CD4-positive, alpha-beta T cell treated with Interleukin-10 for 1 hour (primary cell): Measurements from ENCODE around the gene ABCC11.

ENCODE experiments used
- DNase-seq: peaks from one replicate; pipeline ENCODE4 v3.0.0-alpha.2; 2020

The ABCC11 gene

GRCh38 chr16:48157302-48157701 lies 90.0 kb downstream of the ABCC11 start:
- DNase-seq = no peak

- DNase-seq = peak; percentile 73
These were observed 90.5 kb downstream of the ABCC11 start for GRCh38 chr16:48156790-48157209.

GRCh38 chr16:48155926-48156789 lies 91.2 kb downstream of the ABCC11 start, which contains the start of gene ABCC12:
Gene ABCC12, minus strand, starts transcription at chr16:48155993. Its CDS starts 9,569 bp downstream, at chr16:48146424.
- DNase-seq = no peak

GRCh38 chr16:48153774-48154173 lies 93.6 kb downstream of the ABCC11 start:
- no peak for DNase-seq

DNA sequence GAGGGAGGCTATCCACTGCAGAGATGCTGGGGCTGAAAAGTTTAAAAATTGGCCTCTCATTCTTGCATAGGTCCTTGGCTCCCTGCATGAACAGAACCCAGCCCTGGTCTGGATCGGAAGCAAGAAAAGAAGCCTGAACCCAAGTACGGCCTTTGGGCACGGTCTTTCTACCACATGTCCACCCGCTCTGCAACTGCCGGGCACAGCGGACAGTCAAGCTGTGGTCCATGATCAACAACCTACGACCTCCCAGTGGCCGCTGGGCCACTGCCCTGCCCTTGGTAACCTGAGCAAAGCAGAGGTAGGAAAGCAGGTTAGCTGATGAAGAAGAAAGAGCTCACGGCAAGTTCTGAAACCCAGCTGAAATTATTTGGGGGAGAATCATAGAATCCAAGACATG lies 95.1 kb downstream of the ABCC11 start:
- no peak for DNase-seq

DNA sequence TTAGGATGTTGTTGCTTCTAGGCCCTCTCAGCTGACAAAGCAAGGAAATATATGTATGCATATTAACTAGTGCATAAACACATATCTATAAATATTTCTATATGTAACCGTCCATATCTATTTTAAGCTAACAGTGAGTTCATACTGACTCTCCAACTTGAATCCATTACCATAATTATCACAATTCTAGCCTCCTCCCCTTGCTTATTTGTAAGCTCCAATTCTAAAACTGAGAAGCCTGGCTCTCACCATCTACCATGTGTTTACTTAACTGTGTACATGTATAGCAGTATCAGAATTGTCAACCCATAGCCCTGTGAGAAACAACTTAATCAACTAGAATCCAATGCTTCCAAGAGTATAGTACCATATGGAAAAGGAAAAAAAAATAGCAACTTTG lies 96.6 kb downstream of the ABCC11 start:
- DNase-seq = no peak

- DNase-seq = no peak
These were observed 100.6 kb downstream of the ABCC11 start for GRCh38 chr16:48146710-48147109.

- DNase-seq = no peak
These were observed 101.2 kb downstream of the ABCC11 start for GRCh38 chr16:48146131-48146530.

- no peak for DNase-seq
These were observed 103.4 kb downstream of the ABCC11 start for GRCh38 chr16:48143812-48144368.

DNA sequence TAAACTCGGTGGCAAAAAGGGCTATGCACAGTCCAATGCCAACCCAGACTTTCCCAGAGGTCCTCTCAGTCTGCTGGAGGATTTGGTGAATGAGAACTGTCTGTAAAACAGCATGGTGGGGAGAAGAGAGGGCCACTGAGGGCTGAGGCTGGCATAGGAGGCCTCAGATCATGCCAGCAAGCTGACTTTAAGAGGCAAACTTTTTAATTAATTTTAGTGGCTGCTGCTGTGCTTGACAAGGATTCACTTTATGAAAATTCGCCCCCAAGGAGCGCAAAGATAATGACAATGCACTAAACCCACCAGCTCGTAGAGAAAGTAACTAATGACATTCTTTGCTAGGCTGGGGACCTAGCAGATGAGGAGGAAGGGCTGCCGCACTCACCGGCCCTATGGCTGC lies 106.5 kb downstream of the ABCC11 start:
- DNase-seq = no peak

DNA sequence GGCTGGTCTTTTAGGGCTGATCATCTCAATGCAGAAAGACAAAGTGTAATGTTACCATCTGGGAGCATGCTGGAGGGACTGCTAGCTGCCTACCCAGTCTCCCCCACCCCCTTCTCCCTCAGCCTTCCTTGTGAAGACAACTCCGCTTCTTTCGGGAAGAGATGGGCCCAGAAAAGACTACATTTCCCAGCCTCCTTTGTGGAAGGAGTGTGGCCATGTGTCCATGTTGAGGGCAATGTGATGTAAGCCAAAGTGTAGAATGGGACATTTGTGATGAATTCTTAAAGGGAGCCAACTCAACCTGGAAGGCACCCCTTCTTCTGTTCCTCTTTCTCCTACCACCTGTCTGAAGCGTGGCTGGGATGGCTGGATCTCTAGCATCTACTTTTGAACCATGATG lies 107.8 kb downstream of the ABCC11 start:
- no peak for DNase-seq

DNA sequence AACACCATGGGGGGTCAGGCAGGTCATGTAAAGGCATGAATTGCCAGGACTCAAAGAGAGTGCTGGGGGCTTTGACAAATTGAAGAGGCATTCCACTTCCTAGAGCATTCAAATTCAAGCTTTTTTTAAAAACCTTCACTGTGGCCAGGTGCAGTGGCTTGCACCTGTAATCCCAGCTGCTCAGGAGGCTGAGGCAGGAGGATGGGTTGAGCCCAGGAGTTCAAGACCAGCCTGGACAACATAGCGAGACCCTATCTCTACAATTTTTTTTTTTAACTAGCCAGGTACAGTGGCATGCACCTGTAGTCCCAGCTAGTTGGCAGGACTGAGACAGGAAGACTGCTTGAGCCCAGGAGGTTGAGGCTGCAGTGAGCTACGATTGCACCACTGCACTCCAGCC lies 108.8 kb downstream of the ABCC11 start:
- DNase-seq = no peak

DNA sequence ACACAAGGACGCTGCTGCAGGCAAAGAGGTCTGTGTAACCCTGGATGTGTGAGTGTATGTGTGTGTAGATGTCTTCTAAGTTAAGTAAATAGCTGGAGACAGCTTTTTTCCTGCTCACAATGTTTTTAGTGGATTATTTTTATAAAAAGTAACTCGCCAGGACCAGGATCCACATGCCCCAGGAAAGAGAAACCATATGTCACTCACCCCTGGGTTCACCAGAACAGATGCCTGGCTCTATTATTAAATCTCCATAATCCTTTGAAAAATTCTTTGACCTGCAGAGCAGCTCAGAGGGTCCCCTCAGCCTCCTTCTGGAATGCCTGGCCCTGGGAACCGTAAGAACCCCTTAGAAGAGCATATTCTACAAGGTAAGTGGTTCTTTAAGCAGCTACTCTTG lies 109.5 kb downstream of the ABCC11 start:
- DNase-seq = no peak

- DNase-seq = no peak
These were observed 110.6 kb downstream of the ABCC11 start for GRCh38 chr16:48136547-48137360.

GRCh38 chr16:48133455-48134211 lies 113.7 kb downstream of the ABCC11 start:
- DNase-seq = no peak

GRCh38 chr16:48132696-48133095 lies 114.6 kb downstream of the ABCC11 start:
- no peak for DNase-seq

DNA sequence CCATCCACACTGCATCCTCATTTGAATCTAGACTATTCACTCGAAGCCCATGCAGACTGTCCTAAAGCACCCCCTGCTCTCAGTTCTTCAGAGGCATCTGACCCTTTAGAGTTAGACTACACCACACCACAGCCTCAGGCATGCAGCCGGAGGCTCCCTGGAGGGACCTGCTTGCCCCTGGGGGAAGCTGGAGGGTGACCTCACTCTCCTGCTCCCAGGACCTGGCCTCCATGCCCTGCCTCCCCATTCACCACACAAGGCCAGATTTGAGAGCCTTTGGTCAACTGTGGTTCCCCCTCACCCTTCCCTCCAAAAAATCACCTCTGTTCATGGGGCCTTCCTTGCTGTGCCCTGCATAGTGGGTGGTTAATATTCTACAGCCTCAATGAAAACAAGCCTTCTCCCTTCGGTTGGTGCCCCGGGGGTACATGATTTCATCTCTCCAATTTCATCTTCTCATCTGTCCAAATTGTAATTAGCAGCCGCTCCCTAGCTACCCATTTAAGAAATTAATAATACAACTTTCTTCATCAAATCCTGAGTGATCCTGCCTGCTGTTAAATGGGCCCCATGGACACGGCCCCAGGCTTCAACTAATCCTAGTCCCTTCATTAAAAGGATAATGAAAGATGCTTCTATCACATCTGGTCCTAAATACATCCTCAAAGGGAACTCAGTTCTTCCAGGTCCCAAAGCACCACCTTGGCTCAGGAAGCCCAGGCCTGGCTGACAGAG lies 116.0 kb downstream of the ABCC11 start:
- DNase-seq = no peak

DNA sequence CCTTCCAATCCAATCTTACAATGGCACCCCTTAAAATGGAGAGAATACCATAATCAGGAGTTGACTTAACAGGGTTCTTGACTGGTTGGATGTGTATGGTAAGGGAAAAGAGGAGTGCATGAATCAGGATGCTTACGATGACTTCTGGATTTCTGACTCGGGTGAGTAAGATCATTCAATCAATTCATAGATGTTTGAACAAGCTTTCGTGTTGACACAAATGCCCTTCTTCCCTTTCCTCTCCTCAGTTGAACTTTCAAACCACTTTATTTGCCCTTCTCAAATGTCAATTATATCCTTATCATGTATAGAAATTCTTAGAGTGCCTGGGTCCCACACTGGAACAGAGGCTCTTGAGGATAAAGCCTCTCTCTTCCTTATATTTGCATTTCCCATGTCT lies 117.4 kb downstream of the ABCC11 start:
- no peak for DNase-seq

GRCh38 chr16:48128769-48129168 lies 118.6 kb downstream of the ABCC11 start:
- DNase-seq = no peak

- DNase-seq = no peak
These were observed 120.3 kb downstream of the ABCC11 start for GRCh38 chr16:48126801-48127644.

- no peak for DNase-seq
These were observed 121.5 kb downstream of the ABCC11 start for GRCh38 chr16:48125888-48126287.
